ENCODE data around the gene PLIN1. TPM values are rescaled to one million over a fixed set of nuclear protein-coding genes. Genes with fewer than 3 reads are reported as not detected.

The PLIN1 gene
- total RNA-seq, 1 donor from 2014 or later, result 0.47 TPM

GRCh38 chr15:89649716-89650115, 29.5 kb downstream of the PLIN1 start:
- DNase-seq, result no peak

DNA sequence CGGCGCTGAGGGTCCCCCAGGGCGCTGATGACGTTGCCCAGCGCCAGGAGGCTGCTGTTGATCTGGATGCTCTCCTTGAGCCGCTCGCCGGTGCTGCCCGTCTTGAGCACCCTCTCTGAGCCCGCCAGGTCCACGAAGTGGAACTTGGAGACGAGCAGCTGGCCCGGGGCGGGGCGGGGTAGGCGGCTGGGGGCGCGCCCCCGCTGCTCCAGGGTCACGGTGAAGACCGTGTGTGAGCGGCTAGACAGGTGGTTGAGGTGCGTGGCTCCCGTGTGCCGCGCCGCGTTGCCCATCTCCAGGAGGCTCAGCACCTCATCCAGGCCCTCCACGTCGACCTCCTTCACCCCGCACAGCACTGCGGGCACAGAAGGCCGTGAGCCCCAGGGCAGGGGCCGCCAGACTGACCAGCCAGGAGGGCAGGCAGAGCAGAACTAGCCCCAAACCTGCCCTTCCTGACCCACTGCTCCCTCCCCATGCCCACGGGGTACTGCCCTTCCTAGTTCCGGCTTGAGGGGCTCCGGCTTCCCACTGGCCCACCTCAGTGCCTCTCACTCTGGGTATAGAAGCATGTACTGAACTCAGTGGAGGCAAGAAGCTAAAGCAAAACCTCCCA, 30.0 kb downstream of the PLIN1 start:
- DNase-seq, result no peak

GRCh38 chr15:89648106-89649012, 30.8 kb downstream of the PLIN1 start:
- DNase-seq, result no peak

DNA sequence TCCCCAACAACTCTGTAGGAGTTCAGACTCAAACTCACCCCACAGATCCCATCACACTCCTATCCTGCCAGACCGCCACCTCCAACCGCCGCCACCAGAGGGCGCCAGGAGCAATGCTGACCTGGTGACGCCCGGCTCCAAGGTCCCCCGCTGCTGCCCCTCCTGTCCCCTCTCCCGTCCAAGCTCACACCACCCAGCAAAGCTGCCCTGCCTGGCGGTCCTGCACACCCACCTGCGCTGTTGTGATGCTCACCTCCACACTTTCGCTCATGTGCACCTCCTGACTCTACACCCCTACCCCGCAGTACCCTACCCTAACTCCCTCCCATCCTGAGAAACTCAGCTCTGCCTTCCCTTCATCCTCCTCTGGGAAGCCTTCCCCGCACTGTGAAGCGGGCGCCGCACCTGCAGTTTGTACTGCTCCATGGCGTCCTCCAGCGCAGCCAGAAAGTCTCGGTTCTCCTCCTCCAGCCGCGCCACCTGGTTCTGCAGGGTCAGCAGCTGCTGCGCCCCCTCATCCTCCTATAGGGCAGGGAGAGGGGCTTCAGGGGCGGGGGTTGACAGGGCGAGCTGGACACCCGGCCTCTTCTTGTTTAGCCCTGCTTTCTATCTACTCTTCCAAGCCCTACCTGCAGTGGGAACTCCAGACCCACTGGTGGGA, 31.8 kb downstream of the PLIN1 start:
- no peak for DNase-seq

GRCh38 chr15:89646416-89647141, 32.6 kb downstream of the PLIN1 start:
- DNase-seq, result no peak

GRCh38 chr15:89645680-89646079, 33.5 kb downstream of the PLIN1 start:
- DNase-seq, result no peak

GRCh38 chr15:89642106-89642505, 37.1 kb downstream of the PLIN1 start:
- no peak for DNase-seq

DNA sequence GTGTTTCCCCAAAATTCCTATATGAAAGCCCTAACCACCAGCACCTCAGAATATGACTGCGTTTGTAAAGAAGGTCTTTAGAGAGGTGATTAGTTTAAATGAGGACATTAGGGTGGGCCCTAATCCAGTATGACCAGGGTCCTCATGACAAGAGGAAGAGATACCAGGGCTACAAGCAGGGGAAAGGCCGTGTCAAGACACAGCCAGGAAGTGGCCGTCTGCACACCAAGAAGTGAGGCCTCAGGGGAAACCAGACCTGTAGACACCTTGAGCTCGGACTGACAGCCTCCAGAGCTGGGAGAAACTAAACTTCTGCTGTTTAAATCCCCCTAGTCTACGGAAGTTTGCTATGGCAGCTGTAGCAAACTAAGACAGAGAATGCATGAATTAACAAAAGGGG, 38.1 kb downstream of the PLIN1 start:
- DNase-seq, result no peak

GRCh38 chr15:89640245-89640644, 38.9 kb downstream of the PLIN1 start:
- no peak for DNase-seq

GRCh38 chr15:89633585-89633984, 45.6 kb downstream of the PLIN1 start:
- no peak for DNase-seq

GRCh38 chr15:89632563-89633430, 46.4 kb downstream of the PLIN1 start:
- DNase-seq, result no peak

GRCh38 chr15:89631902-89632264, 47.3 kb downstream of the PLIN1 start:
- DNase-seq, result no peak

DNA sequence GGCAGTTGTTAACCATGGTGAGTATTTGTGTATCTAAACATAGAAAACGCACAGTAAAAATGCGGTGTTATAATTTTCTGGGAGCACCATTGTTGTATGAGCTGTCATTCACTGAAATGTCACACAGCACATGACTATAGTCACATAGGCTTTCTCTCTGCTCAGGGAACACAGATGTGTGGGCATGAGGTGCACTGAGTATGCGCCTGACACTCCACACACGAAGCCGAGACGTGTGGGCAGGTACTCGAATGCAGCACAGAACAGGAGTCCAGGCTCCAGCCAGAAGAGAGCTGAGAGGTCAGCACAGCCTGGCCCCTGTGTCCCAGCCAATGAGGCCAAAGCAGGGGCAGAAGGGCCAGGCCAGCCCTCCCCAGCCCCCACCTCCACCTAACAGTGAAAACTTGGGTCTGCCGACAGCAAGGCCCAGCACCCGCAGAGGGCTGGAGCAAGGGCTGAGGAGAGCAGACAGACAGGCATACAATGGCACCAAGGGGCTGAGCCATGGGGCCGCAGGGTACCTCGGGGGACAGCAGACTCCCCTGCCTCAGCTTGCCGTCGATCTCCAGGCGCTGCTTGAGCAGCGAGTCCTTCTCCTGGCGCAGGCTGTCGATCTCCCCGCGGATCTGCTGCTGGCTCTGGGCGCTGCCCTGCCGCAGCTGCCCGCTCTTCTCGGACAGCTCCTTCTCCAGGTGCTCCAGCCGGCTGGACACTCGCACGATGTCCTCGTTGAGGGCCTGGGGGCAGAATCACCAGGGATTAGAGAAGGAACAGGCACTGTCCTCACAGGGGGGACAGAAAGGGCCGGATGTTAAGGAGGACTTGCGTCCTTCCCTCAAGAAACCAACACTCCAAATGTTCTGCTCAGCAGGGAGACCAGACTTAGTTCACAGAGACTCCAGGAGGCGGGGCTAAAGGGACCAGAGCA, 47.9 kb downstream of the PLIN1 start:
- DNase-seq, result no peak

DNA sequence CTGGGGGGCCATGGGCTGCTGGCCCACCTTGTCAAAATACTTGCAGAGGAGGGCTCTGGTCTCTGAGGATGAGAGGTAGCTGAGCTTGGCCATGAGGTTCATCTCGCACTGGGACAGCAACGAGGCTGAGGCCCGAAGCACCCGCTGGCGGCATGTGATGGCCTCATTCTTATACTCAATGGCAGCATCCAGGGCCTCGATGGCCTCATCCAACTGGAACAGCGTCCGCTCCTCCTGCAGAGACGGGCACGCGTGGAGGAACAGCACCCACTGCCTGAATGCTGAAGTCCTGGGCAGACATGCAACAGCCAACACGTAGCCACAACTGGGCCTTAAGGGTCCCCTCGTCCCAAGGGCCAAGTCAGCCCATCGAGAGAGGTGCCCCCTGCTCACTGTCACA, 48.9 kb downstream of the PLIN1 start:
- DNase-seq, result no peak

- no peak for DNase-seq
Measured at GRCh38 chr15:89629829-89630228, 49.3 kb downstream of the PLIN1 start.

DNA sequence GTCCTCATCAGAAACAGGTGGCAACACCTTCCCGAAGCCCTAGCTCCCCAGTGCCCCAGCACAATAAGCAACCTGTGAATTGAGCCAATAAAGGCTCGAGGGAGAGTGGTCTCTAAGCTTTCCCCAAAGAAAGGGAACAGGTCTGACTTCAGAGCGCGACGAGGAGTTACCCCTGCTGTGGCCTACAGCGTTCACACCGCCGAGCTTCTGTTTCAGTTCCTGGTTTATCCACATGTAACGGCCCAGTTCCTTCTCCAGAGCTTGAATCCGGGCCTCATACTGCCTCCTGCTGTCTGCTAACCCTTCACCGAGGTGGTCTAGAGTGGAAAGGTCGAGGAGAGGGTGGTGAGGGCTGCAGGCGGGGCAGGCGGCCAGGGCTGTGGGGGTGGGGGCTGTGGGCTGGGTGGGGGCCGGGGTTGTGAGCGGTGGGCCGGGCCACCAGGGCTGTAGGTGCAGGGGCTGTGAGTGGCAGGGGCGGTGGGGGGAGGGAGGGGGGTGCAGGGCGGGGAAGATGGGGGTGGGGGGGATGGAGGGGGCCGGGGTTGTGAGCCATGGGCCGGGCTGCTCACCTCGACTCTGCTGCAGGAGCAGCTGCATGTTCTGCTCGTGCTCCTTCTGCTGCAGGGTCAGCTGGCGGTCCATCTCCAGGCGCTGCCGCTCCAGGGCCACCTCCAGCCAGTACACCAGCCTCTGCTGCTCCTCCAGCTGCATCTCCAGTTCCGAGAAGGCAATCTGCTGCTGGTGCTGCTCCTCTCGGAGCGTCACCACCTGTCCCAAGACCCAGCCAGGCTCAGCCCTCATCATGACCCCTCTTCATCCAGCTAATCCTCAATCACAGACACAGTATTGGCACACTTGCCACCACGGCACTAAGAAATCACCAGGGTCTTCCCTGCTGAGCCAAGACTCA, 50.1 kb downstream of the PLIN1 start:
- no peak for DNase-seq

GRCh38 chr15:89628301-89628700, 50.9 kb downstream of the PLIN1 start:
- DNase-seq, result no peak

DNA sequence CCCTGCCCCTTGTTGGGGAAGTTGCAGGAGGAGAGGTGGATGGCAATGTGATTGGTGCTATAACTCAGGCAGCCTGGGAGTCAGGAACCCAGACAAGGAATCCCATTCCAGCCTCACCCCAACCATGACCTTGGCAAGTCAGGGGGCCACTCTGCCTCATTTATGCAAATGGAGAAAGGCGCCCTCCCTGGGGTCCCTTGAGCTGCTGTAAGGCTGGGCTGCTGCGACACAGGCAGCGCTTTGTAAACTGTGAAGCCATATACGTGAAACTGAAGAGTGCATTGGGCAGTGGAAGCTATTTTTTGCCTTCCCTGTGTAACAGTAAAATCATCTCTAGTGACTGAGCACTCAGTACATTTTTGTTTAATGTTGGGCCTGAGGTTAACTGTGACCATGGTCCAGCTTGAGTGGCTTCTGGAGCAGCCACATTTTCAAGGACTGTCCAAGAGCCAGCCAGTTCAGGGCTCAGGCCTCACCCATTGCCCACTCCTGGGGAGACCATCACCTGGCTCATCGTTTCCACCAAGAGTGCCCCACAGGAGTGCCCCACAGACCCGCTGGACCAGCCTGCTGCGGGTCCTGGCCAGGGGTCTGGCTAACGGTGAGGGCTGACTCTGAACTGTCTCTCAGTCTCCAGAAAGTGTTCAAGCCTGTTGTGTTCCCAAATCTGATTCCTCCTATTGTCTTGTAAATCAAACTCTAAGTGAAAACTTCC, 51.8 kb downstream of the PLIN1 start:
- no peak for DNase-seq

DNA sequence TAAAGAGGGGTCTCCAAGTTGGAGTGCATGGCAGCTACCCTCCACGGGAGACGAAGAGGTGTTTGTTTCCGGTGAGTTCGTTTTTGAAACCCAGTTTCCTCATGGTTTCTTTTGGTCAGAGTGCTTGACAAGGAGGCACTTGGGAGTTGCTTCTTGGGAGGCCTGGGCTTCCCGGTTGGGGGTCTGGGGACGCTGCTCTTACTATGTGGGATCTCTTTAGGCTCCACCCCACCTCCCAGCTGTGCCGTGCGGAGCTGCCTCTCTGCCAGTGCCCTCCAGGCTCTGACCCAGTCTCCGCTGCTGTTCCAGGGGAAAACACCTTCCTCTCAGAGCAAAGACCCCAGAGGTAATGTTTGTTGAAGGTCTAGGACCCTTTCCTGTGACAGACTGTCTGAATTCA, 53.5 kb downstream of the PLIN1 start:
- no peak for DNase-seq

Measured in occipital lobe (tissue), 2 donors.